Testis (tissue), 3 donors: ENCODE measurements around the gene SAMD9. TPM values are rescaled to one million over a fixed set of nuclear protein-coding genes. Genes with fewer than 3 reads are reported as not detected.

Experiments
- DNase-seq: peaks from one replicate; pipeline ENCODE4 v3.0.0-alpha.2; 2019
- H3K27ac ChIP-seq, 2 donors: fragments of 200-600 bp; sonication (generic); one replicate each; pipeline ENCODE4 v1.5.1; 2019
- H3K27me3 ChIP-seq: fragments of 200-600 bp; sonication (generic); one replicate; pipeline ENCODE4 v1.5.1; 2019
- H3K36me3 ChIP-seq: fragments of 200-600 bp; sonication (generic); one replicate; pipeline ENCODE4 v1.5.1; 2017; ENCODE audit warnings: low read depth; ENCODE audit errors: missing control alignments
- H3K4me1 ChIP-seq: fragments of 200-600 bp; sonication (generic); one replicate; pipeline ENCODE4 v1.5.1; 2019
- H3K4me3 ChIP-seq, 2 donors: fragments of 200-600 bp; sonication (generic); one replicate each; pipeline ENCODE4 v1.5.1; 2017 to 2019
- H3K9me3 ChIP-seq: fragments of 200-600 bp; sonication (generic); one replicate; pipeline ENCODE4 v1.5.1; 2017
- CTCF ChIP-seq, 3 experiments: fragments of 450-650 bp in 2 of 3; fragments of 200-600 bp in 1 of 3; sonication (generic) in 1 of 3; IDR thresholded peaks; one replicate each; pipeline ENCODE4 v1.5.1; 2016 to 2019; ENCODE audit warnings: antibody characterized with exemption in 3 of 3, mild to moderate bottlenecking in 2 of 3, moderate library complexity in 1 of 3
- POLR2A ChIP-seq: fragments of 450-650 bp; IDR thresholded peaks from one replicate; pipeline ENCODE4 v1.6.1; 2017; ENCODE audit warnings: antibody characterized with exemption, mild to moderate bottlenecking, moderate library complexity
- WGBS, 2 donors: methylation state at CpG; one replicate each; pipeline ENCODE4 v1.1.5; 2018; 5-methylcytosine and 5-hydroxymethylcytosine counted together
- intact Hi-C: fragments of 100-400 bp; cut with DNase I; formaldehyde crosslinking; loops from one replicate; pipeline ENCODE4 v1.15.1; 2023; ENCODE audit warnings: low total_unique reads
- polyA plus RNA-seq: library from polyadenylated mRNA; stranded (reverse); fragments of 350-450 nt; fragmentation: Illumina TruSeq; extraction: RNeasy Lipid Tissue Mini Kit (QIAGEN cat#74804); gene quantifications from one replicate; pipeline ENCODE4 v1.2.3, GENCODE V29; 2014; ENCODE audit warnings: low read depth, low replicate concordance; ENCODE audit not compliant: insufficient read depth
- total RNA-seq, 2 donors: library from RNA; depleted of rRNA; stranded (reverse); fragments of >200 nt; gene quantifications; one replicate each; pipeline ENCODE4 v1.2.3, GENCODE V29; 2016

SAMD9 gene
- total and polyA plus RNA-seq, 3 donors from 2014 or later = 0.73 to 3.2 (median 1.9) TPM

GRCh38 chr7:93160410-93160809 is 42.6 kb upstream of the SAMD9 start:
- no peak for DNase-seq
- intact Hi-C loops = no loop called here

DNA sequence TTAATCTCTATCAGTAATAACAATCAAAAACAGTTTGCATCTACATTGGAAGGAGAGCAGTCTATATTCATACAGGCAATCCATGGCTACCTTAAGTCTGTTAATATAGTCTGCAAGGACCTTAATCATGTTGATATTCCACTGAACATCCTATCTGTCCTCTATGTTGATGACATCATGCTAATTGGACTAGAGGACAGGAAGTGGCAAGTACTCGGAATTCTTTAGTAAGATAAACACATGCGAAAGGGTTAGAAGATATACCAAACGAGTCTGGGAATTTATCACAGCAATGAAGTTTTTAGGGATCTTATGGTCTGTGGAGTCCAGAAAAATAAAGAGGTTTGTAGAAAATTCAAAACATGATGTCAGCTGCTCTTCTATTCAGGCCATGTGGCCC is 41.7 kb upstream of the SAMD9 start:
- Histone ChIP-seq H3K36me3 (no peaks in the 10 kb centered on the region), H3K27me3 (no peaks in the 10 kb centered on the region), H3K9me3 (no peaks in the 10 kb centered on the region), H3K4me1 (no peaks in the 10 kb centered on the region), H3K27ac (no peak overlapping the region), H3K4me3 (no peak overlapping the region)
- TF ChIP-seq CTCF (IDR thresholded peaks at IDR 0.05) (no peak), POLR2A (no peak)
- intact Hi-C loops = no loop called here
- DNase-seq = no peak
- WGBS, 2 donors = 49 to 76% methylated on average over 3 of the region's 3 CpGs

More at GRCh38 chr7:93160410-93160809, 42.6 kb upstream of the SAMD9 start:
- H3K4me1 ChIP-seq = no peaks in the 10 kb centered on the region
- H3K4me3 ChIP-seq = no peak overlapping the region
- H3K36me3 ChIP-seq = no peaks in the 10 kb centered on the region
- H3K27me3 ChIP-seq = no peaks in the 10 kb centered on the region
- no peaks in the 10 kb centered on the region for H3K9me3 ChIP-seq
- 61 to 67% methylated on average over 1 of the region's 1 CpG for WGBS, 2 donors
- no peak overlapping the region for H3K27ac ChIP-seq
- TF ChIP-seq POLR2A = no peak

GRCh38 chr7:93156884-93157283 is 39.1 kb upstream of the SAMD9 start:
- H3K4me1 ChIP-seq = no peaks in the 10 kb centered on the region
- no peaks in the 10 kb centered on the region for H3K9me3 ChIP-seq
- intact Hi-C loops = no loop called here
- H3K4me3 ChIP-seq = no peak overlapping the region
- no peaks in the 10 kb centered on the region for H3K36me3 ChIP-seq
- no peak for DNase-seq
- no peak for TF ChIP-seq POLR2A
- TF ChIP-seq CTCF (IDR thresholded peaks at IDR 0.05) = no peak
- no peaks in the 10 kb centered on the region for H3K27me3 ChIP-seq
- WGBS, 2 donors = 56 to 71% methylated on average over 1 of the region's 1 CpG
- no peak overlapping the region for H3K27ac ChIP-seq

DNA sequence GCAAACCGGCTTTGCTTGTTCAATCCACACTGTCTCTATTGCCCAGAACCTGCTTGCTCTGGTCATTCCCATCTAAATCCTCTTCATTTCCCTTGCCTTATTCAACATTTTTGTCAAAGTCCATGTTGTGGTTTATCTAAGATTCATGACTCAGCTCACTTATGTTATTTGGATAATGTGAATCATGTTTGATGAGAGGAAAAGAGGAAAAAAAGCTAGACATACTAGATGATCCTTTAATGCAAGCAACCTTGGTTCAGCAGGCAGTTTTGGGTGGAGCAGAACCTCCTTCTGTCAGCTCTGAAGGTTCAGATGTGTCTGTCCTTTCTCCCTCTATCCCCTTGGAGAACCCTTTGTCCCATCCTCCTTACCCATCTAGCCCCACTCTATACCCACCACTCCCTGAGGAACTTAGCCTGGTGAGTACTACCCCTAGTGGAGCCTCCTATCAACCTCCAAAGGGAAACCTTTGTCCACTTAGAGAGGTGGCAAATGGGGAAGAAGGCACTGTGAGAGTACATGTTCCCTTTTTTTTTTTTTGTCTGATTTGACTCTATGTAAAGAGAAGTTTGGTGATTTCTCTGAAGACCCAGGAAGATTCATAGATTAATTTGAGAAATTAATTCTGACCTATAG is 32.5 kb upstream of the SAMD9 start:
- no peak overlapping the region for H3K27ac ChIP-seq
- no peak for DNase-seq
- H3K27me3 ChIP-seq = no peaks in the 10 kb centered on the region
- no peak overlapping the region for H3K4me3 ChIP-seq
- H3K36me3 ChIP-seq = no peaks in the 10 kb centered on the region
- TF ChIP-seq CTCF (IDR thresholded peaks at IDR 0.05) (no peak), POLR2A (no peak)
- H3K4me1 ChIP-seq = peaks cover 4% of the 10 kb centered on the region
- H3K9me3 ChIP-seq = no peaks in the 10 kb centered on the region
- intact Hi-C loops = no loop called here
- WGBS, 2 donors = 87 to 88% methylated on average over 1 of the region's 1 CpG

DNA sequence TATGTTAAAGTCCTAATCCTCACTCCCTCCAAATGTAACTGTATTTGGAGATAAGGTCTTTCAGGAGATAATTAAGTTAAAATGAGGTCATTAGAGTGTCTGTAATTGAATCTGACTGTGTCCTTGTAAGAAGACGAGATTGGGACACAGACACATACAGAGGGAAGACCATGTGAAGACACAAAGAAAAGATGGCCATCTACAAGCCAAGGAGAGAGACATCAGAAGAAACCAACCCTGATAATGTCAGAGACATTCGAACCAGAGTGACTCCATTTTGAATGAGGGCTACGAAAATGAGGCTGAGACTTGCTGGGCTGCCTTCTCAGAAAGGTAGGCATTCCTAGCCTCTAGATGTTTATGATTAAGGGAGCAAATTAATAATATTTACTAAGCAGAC is 30.9 kb upstream of the SAMD9 start:
- TF ChIP-seq CTCF (IDR thresholded peaks at IDR 0.05) (no peak), POLR2A (no peak)
- WGBS, 2 donors = 65 to 71% methylated on average over 3 of the region's 3 CpGs
- no peak for DNase-seq
- Histone ChIP-seq H3K27ac (peak overlapping the region; percentile 42 to 52), H3K27me3 (no peaks in the 10 kb centered on the region), H3K4me3 (no peak overlapping the region), H3K36me3 (no peaks in the 10 kb centered on the region), H3K9me3 (no peaks in the 10 kb centered on the region), H3K4me1 (peaks cover 4% of the 10 kb centered on the region)
- intact Hi-C loops = no loop called here
